ENCODE measurements around the gene CCT7.

- TF ChIP-seq, protein P1, sequence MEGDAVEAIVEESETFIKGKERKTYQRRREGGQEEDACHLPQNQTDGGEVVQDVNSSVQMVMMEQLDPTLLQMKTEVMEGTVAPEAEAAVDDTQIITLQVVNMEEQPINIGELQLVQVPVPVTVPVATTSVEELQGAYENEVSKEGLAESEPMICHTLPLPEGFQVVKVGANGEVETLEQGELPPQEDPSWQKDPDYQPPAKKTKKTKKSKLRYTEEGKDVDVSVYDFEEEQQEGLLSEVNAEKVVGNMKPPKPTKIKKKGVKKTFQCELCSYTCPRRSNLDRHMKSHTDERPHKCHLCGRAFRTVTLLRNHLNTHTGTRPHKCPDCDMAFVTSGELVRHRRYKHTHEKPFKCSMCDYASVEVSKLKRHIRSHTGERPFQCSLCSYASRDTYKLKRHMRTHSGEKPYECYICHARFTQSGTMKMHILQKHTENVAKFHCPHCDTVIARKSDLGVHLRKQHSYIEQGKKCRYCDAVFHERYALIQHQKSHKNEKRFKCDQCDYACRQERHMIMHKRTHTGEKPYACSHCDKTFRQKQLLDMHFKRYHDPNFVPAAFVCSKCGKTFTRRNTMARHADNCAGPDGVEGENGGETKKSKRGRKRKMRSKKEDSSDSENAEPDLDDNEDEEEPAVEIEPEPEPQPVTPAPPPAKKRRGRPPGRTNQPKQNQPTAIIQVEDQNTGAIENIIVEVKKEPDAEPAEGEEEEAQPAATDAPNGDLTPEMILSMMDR (conservative IDR thresholded peaks at IDR 0.05; ENCODE audit: low read depth, low read length): no peak
- no peak for TF ChIP-seq EZH2 (IDR thresholded peaks at IDR 0.05; ENCODE audit: borderline replicate concordance, low read depth, low read length, poor library complexity, severe bottlenecking)
Observed at GRCh38 chr2:73286134-73286655, 52.1 kb downstream of the CCT7 start.
